NCI-H524 treated with DMSO at 0.1 percent for 48 hours (cell line): ENCODE measurements around the gene SYCP1.
"Not testable (repeated sequence)": the region's sequence is repeated elsewhere in the genome, so short reads cannot be mapped to it uniquely, and the experiment has no call there.

Source experiments
- DNase-seq: peaks from one replicate; lab custom pipeline; 2025; lab: John Stamatoyannopoulos, UW

Gene SYCP1, protein sequence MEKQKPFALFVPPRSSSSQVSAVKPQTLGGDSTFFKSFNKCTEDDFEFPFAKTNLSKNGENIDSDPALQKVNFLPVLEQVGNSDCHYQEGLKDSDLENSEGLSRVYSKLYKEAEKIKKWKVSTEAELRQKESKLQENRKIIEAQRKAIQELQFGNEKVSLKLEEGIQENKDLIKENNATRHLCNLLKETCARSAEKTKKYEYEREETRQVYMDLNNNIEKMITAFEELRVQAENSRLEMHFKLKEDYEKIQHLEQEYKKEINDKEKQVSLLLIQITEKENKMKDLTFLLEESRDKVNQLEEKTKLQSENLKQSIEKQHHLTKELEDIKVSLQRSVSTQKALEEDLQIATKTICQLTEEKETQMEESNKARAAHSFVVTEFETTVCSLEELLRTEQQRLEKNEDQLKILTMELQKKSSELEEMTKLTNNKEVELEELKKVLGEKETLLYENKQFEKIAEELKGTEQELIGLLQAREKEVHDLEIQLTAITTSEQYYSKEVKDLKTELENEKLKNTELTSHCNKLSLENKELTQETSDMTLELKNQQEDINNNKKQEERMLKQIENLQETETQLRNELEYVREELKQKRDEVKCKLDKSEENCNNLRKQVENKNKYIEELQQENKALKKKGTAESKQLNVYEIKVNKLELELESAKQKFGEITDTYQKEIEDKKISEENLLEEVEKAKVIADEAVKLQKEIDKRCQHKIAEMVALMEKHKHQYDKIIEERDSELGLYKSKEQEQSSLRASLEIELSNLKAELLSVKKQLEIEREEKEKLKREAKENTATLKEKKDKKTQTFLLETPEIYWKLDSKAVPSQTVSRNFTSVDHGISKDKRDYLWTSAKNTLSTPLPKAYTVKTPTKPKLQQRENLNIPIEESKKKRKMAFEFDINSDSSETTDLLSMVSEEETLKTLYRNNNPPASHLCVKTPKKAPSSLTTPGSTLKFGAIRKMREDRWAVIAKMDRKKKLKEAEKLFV

DNA sequence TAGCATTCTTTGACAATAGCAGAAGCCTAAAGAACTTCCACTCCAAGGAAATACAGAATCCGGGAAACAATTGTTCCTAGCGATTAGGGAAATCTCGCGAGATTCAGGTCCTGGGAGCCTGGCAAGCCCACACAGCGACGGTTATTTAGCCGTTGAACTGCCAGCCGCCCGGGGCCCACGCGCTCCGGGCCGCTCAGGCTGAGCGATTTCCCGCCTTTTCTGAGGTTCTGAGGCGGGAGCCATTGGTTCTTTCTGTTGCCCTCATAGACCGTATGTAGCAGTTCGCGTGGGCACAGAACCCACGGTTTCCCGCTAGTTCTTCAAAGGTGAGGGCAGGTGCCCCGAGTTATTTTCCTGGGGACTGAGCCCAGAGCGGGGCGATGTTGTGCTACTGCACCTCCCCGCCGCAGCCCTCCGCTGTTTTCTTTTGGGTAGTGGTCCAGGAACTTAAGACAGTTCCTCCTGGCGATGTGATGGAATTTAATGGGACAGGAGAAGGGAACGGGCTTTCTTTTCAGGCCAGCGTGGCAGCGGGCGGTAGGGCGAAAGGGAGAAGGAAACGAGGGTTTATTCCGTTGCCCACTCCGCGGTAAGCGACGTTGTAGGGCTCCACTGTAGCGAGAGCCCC lies at the start of gene SYCP1:
Gene SYCP1, plus strand, starts transcription at position 171 of the 628 bp plus-strand sequence. CDS start 602 bp downstream, outside the sequence.
- DNase-seq = no peak

DNA sequence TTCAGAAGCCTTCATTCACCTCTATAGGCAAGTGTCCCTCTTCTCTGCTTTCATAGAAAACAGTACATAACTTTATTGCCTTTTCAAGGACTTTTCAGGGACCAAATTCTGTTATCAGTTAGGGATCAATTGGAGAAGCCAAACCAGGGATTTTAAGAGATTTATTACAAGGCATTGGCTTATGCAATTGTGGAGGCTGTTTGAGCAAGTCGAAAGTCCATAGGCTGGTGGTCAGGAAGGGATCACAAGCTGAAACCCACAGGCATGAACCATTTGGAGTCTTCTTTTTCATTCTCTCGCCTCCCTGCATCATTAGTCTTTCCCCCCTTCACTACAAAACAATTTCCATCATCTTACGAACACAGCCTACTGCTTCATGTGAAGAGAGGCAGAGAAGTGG lies 34.8 kb upstream of the SYCP1 start:
- no peak for DNase-seq

DNA sequence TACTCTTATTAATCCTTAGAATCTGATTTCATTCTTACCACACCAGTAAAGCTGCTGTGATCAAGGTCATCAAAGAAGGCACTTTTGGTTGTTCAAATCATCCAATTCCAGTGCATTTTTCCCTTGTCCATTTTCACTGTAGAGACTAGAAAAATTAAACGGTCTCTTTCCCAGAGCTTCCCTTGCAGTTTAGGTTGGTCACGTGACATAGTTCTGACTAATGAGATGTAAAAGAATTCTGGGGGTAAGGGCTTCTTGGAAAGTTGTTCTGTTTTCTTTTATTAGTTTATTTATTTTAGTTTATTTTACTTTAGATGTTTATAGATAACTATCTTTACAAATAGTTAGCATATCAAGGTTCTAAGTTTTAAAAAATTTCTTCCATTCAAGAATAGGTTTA lies 34.3 kb upstream of the SYCP1 start:
- no peak for DNase-seq

DNA sequence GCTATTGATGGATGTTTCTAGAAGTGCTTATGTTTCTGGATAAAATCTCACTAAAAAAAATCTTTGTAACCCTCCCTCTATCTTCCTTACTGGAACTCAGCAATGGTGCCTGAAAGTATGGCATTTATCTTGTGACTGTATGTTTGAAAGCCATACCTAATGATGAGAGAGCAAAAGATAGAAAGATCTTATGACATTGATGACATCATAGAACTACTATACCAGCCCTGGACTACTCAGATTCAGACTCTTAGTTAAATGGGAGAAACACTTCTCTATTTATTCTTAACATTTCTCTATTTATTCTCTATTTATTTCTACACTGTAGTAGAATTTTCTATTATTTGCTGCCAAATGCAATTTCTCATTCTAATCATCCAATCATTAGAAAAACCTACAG lies 32.7 kb upstream of the SYCP1 start:
- no peak for DNase-seq

DNA sequence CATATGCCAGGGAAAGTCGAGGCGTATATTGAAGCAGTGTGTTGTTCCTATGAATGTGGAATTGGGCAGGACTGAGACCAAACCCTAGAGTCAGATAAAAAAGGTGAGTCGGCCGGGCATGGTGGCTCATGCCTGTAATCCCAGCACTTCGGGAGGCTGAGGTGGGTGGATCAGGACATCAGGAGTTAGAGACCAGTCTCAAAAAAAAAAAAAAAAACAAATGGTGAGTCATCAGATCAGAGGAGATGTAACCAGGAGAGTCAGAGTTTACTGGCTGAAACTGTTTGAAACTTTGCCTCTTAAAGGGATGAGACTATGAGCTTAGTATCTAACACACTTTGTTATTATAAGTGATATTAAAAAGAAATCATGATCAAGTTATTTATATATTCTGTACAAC lies 26.4 kb upstream of the SYCP1 start:
- DNase-seq = no peak

DNA sequence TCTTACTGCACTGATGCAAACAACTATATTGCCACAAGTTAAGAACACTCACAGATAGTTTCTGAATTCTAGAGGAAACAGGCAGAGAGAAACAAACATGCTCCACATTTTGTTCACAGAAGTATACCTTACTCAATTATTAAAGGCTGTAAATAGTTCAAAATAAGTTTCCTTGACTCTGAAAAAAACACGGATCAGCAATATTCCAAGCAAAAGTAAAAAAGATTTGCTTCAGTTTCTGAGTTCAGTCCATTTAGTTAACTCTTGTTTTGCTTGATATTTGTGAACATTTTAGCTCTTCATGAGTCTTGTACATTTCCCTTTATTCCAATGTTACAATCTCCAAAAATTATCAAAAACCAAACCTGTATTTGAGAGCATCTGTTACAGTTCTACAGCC lies 24.6 kb upstream of the SYCP1 start:
- not testable (repeated sequence) for DNase-seq

DNA sequence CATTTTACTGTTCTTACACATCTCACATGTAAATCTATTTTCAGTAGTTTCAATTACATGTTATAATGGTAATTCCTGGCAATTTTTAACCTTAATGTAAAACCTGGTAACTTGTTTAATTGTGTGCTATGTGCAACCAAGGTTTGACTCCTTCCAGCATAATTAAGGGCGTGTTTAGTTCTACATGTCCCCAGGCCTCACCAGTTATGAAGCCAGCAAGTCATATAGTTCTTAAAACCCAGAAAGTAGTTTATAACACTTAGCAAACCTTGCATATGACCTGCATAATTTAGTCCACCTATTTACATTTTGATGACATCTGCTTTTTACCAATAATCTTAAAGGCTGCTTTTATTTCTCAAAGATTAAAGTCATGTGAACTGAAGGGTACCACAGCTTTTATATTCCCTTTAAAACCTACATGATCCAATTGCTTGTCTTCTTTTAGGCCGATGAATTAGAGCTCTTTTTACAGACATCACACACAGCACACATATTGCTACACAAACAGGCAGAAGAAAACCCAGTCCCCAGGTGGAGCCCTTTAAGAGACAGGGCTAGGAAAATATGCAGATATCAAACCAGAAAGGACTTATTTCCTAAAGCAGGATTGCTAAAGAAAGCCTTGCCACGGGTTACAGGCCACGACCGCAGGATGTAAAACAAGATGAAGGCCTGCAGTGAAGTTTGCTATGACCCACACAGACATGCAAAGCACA lies 23.2 kb upstream of the SYCP1 start:
- DNase-seq = no peak

DNA sequence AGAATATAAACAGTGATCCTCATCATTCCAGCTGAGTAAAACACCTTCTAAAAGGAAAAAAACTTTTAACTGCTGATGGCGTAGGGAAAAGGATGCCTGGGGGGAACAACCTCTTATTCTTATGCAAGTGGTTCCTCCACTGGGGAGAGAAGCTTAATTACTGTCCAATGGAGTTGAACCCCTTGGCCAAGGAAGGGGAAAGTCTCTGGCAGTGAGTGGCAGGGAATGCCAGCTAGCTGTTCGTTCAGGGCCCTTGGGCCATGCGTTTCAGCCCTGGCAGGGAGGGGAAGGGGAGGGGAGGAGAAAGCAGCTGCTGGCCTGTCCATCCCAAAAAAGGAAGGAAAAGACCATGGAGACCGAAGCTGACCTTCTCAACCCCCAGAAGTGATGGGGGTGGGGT lies 22.6 kb upstream of the SYCP1 start:
- DNase-seq = no peak

DNA sequence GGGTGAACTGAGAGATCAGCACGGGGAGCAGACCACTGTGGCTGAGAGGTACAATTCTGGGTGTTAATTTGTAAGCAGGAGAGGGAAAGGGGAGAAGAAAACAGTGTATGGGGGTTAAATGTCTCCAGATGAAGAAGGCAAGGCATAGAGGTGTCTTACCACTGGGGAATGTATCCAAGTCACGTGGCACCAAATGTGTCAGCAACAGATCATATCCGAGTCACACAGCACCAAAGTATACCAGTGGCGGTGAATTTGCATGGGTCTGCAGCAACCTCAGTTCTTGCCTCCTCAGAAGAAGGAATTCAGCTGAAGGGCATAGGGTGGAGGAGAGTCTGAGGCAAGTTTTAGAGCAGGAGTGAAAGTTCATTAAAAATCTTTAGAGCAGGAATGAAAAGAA lies 21.2 kb upstream of the SYCP1 start:
- DNase-seq = no peak

DNA sequence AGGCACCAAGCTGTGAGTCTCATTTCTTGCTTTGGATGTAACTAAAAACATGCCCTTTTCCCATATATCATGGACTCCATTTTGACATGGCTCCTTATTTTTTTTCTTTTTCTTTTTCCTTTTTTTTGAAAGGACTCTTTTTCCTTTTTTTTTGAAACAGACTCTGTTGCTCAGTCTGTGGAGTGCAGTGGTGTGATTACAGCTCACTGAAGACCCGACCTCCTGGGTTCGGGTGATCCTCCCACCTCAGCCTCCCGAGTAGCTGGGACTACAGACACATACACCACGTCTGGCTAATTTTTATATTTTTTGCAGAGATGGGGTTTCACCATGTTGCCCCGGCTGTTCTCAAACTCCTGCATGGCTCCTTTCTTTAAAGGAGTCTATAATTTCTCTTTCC lies 10.4 kb upstream of the SYCP1 start:
- DNase-seq = no peak

DNA sequence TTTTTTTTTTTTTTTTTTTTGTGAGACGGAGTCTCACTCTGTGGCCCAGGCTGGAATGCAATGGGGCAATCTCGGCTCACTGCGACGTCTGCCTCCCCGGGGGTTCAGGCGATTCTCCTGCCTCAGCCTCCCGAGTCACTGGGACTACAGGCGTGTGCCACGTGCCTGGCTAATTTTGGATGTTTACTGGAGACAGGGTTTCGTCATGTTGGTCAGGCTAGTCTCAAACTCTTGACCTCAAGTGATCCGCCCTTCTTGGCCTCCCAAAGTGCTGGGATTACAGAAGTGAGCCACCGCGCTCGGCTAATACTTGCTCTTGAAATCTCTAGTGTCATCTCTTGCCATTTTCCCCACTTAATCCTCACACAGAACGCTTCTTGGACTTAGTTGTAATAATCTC lies 1.1 kb upstream of the SYCP1 start:
- DNase-seq = no peak

DNA sequence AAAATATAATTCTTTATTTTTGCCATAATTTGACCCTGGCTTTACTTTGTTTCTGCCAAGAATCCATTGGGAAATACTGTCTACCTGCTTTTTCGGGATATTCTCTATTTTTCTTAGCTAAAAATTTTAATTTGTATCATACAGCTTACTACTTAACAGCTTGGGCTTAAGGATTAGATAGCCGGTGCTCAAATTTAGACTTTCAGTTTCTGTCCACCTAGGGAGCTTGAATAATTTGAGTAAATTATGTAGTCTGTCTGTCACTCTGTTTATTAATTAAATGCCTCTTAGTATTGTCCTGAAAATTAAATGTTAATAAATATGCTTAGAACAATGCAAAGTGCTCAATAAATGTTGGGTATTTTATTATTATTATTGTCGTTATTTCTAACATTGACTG lies 6.7 kb downstream of the SYCP1 start:
- DNase-seq = no peak

DNA sequence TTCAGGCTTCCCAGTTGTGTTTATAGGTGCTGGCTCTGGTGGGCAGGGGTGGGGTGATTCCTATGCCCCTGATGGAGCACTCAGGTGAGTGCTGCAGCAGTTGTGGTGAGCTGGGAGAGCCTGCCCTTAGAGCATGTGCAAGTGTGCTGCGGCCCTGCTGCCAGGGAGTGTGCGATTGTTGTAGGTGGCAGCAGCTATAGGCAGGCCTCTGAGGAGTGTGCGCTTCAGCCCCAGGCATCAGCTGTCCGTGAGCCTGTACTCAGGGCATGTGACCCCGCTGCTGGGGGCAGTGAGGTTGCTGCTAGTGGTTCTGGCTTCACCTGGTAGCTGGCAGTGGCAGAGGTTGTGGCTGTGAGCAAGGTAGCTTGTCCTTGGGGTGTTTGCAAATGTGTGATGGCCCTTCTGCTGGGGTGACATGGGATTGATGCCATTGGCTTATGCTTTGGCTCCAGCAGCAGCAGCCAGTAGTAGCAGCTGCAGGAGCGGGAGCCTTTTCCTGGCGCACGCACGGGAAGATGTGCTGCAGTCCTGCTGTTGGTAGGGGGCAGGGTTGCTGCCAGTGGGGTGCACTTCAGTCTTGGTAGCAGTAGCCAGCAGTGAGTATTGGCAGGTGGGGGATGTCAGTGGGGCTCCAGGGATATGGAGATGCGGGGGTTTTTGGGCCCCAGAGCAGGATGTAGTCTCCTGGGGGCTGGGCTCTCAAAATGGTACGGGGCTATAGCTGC lies 37.7 kb downstream of the SYCP1 start:
- DNase-seq = no peak

DNA sequence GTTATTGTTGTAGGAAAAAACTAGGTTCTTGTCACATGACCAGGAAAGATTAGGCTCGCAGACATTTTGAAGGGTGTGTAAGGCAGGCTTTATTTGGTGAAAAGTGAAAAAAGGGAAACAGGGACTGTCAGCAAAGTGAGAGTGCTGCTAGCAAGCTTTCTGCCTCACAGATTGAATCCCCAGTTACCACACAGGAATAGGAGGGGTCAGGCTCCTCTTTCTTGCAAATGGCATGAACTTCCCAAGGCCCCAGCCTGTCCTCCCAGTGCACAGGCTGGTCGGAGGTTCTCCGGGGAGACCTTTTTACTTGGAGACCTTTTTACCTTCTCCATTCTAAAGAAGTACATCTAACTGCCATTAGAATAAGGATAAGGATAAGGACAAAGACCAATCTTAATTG lies 42.1 kb downstream of the SYCP1 start:
- DNase-seq = no peak

DNA sequence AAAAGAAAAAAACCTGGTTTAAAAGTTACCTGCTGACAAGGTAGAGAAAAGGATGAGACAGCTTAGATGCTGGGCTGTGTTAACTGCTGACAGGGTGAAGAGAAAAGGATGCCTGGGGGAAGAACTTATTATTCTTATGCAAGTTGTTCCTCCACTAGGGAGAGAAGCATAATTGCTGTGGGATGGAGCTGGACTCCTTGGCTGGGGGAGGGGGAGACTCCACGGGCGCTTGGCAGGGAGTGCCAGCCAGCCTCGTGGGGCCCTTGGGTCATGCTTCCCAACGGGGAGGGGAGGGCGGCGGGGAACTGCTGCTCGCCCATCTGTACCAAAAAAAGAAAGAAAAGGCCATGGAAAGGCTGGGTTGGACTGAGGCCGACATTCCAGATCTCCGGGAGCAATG lies 47.2 kb downstream of the SYCP1 start:
- DNase-seq = no peak

DNA sequence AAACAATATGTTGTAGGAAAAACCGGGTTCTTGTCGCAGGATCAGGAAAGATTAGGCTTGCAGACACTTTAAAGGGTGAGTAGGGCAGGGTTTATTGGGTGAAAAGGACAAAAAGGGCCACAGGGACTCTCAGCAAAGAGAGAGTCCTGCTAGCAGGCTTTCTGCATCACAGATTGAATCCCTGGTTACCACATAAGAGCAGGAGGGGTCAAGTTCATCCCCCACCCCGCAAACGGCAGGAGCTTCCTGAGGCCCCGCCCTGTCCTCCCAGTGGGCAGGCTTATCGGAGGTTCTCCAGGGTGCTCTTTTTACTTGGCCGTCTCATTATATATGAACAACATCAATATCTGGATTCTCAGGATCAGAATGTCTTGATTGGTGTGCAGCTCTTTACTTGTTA lies 47.7 kb downstream of the SYCP1 start:
- DNase-seq = no peak

DNA sequence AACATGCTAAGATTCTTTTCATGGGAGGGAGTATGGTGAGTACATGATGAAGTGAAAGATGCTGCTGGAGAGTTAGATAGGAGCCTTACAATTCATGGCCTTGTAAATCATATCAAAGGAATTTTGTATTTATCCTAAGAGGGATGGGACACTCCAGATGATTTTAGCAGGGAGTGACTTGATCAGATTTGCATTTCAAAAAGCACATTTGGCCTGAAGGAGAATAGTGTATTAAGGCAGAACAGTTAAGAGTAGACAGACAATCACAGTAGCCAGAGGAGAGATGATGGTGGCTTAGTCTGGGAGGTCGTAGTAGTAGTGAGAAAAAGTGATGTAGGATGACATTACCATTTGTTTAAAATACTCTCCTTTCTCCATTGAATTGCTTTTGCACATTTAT lies 48.8 kb downstream of the SYCP1 start:
- DNase-seq = no peak

DNA sequence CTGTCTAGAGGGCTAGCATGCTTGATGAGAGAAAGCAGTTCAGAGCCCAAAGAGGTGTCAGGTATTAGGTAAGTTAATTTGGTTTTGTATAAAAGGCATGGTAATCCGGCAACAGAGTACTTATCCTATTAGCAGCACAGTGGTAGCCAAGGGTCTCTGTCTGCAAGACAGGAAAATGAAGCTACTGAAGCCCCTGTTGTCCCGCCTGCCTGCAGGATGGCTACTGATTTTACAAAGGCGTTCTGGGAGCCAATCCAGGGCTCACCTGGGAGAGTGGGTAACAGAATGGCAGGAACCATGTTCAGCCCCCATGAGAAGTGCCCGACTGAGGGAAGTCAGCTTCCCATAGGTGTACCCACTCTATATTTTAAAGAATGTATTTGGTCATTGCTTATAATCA lies 61.1 kb downstream of the SYCP1 start:
- not testable (repeated sequence) for DNase-seq

DNA sequence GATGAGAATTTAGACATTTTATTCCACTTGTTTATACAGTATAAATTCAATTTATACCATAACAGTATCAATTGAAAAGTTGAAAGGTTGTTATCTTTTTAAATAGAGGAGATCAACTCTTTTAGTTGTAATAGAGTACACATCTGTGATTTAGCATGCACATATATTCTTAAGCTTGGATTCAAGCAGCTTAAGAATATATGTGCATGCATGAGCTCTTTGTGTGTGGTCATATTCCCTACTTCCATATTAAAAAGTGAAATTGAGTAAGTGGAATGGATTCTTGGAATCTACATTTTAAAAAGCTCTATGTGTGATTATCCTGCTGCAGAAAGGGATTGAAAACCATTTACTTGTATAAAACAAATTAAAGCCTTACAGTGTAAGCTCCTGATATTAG lies 71.9 kb downstream of the SYCP1 start:
- DNase-seq = no peak

DNA sequence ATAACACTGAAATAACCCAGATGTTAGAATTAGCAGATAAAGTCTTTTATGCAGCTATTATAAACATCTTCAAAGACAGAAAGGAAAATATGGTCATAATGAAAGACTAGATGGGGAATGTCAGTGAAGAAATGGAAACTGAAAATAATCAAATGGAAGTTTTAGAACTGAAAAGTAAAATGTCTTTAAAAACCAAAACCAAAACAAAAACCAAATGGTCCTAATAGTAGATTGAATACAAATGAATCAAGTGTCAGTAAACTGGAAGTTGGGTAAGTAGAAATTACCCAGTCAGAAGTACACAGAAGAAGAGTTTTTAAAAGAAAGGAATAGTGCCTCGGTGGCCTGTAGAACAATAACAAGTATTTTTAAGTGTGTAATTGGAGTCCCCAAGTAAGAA lies 72.7 kb downstream of the SYCP1 start:
- DNase-seq = no peak

DNA sequence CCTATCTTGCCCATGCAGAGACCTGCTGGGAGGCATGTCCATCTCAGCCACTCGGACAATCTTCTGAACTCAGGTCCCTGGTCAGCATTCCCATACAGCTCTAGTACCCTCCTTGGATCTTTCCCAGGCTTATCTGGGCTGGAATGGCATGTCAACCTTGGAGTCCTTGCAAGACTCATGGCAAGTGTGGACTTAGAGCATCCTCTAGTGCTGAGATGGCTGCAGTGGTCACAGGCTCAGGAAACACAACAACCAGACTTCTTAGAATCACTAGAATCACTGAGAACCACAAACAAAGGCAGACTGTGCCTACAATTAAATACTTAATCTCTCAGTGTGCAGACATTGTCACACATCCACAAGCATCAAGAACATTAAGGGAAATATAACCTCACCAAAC lies 101.9 kb downstream of the SYCP1 start:
- DNase-seq = no peak
